GM21723 (cell line): Measurements from ENCODE around the gene STAC.
"Not testable (repeated sequence)": the region's sequence is repeated elsewhere in the genome, so short reads cannot be mapped to it uniquely, and the experiment has no call there.

ENCODE experiments used
- ATAC-seq: cut with Tn5 transposase; IDR thresholded peaks from one replicate; pipeline ENCODE4 v1.9.1; 2021; ENCODE audit warnings: mild to moderate bottlenecking, moderate library complexity; ENCODE audit not compliant: unreplicated experiment

Gene STAC

DNA sequence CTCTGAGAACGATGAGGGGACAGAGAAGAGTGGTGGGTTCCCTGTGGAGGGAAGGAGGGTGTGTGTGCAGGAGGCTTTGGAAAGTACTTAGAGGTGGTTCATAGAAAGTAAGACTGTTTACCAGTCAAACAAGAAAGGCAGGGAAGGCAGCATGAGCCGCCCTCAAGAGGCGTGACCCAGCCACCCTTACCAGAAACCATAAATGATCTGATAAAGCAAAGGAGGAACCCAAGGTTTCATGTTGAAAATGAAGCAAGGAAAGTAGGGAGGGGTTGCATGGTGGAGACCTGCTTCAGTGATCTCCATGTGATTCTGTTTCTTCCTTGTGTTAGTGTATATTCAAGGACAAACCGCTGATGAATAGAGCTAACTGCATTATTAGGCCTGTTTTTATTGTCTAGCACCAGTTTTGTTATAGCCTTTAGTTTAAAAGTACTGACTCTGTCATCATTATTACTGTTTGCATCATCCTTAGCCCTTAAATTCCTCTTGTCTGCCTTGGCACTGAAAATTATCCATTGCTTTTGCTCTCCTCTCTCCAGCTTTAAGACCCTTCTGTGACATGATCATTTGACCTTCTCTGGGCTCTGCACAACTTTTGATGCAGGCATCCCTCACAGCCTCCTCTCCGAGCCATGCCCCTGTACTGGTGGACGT, 96.1 kb downstream of the STAC start:
- ATAC-seq: no peak

DNA sequence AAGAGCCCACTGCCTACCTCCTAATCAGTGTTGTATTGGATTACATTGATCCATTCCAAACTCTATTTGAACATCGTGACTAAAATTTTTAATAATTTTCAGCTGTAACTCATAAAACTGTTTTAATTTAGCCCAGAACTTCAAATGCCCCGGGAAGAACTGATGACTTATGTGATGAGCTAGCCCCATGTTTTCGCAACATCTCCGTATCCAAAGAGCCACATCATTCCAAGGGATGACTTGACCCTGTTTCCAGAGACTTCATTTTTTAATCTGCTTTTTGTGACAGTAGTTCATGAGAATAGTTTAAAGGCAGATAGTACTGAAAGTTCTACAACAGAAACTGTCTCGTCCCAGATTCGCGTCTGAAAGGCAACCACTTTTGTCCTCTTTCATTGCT, 97.4 kb downstream of the STAC start:
- no peak for ATAC-seq

DNA sequence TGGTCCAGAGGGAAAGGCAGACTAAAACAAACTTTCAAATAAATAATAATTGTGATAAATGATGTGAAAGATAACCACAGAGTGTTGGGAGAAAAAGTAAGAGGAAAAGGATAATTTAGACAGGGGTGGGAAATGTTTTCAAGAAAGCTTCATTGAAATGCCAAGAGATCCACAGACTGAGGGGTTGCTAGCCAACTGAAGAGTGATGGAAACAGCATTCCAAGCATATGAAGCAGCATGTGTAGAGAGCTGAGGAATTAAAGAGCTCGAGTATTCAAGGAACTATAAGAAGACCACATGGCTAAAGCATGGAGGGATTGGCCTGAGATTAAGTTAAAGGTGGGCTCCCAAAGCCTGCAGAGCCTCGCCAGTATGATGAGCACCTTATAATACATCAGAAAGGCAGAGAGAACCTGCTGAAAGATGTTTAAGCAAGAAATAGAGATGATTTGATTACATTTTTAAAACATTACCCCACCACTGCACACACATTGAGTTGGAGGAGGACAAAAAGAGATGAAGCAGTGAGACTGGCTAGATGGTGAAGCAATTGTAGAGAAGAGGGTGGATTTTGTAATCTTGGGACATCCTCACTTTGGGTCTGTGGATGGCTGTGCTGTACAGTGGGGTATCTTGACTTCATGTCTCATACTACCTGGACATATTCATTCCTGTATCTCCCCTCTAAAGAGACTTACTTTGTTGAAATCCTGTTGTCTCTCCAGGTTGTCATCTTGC, 100.8 kb downstream of the STAC start:
- ATAC-seq: no peak

DNA sequence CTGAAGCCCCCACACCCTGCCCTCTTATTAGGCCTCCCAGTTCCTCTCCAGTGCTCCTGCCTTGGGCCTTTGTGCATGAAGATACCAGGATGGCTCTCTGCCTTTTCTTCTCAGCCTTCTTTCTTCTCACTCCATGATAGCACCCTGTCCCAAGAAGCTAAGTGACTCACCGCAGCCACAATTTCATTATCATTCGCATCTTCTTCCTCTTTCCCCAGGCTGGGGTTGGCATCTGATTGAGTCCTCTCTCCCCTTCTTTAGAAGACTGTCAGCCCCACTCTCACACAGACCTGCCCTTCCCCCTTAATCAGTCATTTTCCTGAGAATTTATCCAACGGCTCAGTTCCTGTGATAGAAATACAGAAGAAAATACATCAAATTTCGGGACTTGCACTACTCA, 102.0 kb downstream of the STAC start:
- ATAC-seq: no peak

DNA sequence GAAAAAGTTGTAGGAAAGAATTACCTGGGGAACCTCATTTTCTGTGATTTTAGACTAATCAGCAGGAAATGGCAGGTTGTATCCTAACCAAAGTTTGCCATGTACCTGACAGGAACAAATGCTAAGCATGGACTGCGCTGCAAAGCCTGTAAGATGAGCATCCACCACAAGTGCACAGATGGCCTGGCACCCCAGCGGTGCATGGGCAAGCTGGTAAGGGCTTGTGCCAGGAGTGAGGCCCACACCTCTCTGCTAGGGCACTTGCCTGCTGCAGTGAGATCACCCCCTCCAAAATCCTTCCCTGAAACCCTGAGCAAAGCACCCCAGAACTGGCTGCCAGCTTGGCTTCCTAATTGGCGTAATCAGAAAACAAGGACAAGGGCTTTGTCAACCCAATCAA, 102.6 kb downstream of the STAC start:
- no peak for ATAC-seq

DNA sequence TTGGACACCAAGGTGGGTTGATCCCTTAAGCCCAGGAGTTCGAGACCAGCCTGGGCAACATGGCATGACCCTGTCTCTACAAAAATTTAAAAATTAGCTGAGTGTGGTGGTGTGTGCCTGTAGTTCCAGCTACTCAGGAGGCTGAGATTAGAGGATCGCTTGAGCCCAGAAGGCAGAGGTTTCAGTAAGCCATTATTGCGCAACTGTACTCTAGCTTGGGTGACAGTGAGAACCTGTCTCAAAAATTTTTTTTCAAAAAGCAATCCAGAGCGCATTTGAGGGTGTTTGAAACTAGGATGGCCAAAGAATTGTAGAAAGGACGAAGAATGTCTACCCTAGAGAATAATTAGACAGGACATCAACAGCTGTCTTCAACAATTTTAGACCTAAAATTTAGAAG, 103.4 kb downstream of the STAC start:
- ATAC-seq: no peak

DNA sequence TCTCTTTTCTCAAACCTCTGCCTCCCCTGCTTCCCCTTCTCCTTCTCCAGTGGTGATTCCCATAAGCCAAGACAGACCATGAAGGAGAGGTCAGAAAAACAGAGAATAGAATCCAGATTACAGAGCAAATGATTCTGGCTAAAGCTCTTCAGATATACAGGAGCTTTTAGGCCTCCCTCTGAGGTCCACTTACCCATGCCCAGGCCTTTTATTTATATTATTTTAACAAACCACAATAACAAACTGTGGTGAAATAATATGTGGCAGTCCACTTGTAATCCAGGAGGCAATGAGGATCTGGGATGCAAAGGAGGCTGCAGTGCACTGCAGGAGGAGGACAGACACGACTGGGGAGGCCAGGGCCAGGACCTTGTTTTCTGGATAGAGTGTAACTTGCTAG, 104.1 kb downstream of the STAC start:
- no peak for ATAC-seq

DNA sequence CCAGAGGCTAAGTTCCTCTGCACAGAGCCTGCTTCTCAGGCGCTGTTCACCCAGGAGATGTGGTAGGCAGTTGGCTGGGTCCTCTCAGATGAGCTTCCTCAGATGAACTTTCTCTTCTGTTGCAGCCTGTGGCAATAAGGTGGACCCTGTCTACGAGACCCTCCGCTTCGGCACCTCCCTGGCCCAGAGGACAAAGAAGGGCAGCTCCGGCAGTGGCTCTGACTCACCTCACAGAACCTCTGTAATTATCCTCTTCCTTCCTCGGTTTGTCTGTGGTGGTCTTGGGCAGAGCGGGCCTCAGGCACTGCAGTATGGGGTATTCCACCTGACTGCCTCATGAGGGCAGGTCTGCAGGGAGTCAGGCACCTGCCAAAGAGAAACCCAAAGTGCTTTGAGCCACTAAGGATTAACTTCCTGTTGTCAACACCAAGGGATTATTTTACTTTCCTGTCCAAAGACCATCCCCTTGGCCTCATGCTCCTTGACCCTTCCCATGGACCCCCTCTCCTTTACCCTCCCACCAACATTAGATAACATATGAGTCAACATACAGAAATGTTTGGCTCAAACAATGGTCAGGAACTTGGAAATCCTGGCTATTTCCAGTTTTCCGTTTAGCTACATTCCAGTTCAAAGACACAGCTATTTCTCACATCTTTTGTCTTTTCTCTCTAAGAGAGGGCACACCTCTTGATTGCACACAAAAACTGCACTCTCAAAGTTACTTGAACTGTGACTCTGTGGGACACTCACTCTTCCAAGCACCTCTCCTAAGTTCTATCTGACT, 105.9 kb downstream of the STAC start:
- ATAC-seq: no peak

DNA sequence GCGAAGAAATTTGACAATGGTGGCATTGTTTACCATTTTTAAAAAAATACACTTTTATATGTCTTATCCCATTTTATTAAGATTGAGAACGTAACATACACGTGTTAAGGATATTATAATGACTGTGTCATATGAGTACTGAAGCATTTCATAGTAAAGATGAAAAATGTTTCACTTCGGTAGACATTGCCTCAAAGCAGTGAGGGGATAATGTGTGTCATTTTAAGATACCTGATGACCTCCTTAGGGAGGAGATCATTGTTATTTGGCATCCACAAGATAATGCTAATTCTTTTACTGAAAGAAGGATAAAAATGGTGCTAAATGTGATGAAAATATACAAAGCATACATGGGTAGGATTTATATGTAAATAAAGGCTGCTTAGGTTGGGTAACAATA, 107.3 kb downstream of the STAC start:
- ATAC-seq: no peak

DNA sequence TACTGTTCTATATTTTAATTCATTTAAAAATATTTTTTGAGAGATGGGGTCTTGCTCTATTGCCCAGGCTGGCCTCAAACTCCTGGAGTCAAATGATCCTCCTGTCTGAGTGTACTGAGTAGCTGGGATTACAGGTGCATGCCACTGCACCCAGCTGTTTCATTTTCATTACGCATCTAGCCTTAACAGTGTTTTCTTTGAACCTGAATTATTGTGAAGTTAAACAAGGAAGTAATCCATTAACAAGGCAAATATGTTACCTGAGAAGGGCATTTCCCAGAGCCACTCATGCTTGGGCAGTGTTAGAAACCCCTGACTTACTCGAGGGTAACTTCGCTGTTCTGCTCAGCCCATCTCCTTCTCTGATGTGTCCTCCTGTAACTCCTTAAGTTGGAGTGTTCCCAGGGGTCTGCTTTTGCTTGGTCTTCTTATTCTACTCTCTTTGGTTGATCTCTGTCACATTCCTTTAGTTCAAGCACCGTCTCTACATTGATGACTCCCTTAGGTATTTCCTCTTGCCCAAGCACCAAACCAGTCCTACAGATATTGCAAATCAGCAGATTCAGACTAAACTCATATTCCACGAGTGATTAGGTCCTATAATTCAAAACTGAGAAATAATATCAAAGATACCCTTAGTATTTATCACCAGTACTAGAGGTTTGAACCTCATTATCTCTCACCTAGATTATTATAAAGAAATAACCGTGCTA, 107.9 kb downstream of the STAC start:
- no peak for ATAC-seq

DNA sequence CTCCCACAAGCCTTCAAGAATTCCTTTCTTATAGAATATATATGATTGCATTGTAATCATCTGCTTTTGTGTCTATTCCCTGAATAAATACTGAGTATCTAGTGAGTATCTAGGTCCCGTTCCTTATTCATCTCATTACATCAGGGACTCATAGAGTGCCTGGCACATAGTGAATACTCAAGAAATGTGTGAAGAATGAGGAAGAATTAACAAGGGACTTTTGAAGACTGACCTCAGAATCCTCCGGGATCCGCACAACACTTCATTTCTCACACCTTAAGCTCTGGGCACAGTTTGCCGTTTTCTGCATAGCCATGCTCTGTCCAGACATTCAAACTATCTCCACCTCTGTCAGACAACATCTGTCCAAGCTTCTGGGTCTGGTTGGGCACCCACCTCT, 108.8 kb downstream of the STAC start:
- no peak for ATAC-seq

DNA sequence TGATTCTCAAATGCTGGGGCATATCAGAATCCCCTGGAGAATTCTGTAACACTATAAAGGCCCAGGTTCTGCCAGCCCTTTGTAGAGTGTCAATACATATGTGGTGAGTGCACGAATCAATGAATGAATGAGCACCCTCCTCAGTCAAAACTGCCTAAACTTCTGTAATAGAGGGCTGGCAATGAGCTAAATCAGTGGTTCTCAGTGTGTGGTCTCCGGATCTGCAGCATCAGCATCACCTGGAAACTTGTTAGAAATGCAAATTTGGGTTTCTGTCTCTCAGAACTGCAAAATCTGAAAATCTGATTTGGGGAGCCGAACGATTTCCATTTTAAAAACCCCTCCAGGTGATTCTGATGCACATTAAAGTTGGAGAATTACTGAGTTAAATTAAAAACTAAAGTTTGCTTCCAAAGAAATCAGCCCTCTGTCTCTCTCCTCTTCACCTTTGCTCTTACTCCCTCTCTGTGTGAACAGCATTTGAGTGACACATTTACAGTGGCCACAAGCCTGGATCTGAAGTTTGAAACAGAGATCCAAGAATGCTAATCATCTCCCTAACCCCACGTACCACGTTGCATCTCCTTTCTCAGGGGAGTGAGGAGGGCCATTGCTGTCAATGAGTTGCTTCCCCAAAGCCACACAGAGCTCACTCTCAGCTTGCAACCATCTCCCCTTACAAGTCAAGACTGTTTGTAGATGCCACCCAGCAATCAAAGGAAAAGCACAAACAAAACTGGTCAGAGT, 109.5 kb downstream of the STAC start:
- no peak for ATAC-seq

DNA sequence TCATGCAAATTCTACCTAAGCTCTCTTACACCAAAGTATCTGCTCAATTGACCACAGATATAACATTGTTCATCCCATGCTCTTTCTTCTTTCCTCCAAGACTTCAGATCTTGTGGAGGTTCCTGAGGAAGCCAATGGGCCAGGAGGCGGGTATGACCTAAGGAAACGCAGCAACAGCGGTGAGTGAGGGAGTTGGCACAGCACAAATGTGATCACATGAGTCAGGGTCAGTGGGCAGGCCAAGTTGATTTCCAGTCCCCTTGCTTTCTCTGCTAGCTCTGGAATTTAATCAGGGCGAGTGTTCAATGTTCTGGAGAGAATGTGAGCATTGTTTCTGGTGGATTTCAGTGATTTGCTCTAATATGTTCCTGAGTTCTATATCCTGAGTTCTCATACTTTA, 112.7 kb downstream of the STAC start:
- ATAC-seq: no peak

DNA sequence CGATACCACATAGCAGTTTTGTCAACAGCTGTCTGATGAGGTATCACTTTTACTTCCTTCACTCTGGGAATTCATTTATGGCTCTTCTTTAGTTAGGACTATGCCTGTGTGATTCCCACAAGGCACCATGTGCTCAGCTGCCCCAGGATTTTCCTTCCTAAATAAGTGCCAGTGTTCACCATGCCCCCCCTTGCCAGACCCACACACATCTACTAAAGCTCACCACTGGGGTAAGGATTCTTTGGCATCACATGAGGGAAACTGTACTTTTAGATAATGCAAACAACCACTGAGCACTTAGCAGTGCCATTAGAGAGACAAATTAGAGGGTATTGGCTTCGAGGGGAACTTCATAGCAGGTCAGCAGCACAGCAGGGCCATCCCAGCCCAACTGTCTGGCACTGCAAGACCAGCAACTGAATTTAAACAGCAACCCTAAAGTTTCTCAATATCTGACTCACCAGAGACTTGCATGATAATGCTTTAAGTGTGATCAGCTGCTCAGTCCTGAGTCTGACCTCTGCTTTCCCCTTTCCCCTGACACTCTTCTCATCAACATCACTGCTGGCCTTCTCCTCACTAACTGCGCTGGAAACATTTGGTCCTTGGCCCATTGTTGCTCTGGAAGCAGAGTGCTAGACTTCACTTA, 114.3 kb downstream of the STAC start:
- no peak for ATAC-seq

DNA sequence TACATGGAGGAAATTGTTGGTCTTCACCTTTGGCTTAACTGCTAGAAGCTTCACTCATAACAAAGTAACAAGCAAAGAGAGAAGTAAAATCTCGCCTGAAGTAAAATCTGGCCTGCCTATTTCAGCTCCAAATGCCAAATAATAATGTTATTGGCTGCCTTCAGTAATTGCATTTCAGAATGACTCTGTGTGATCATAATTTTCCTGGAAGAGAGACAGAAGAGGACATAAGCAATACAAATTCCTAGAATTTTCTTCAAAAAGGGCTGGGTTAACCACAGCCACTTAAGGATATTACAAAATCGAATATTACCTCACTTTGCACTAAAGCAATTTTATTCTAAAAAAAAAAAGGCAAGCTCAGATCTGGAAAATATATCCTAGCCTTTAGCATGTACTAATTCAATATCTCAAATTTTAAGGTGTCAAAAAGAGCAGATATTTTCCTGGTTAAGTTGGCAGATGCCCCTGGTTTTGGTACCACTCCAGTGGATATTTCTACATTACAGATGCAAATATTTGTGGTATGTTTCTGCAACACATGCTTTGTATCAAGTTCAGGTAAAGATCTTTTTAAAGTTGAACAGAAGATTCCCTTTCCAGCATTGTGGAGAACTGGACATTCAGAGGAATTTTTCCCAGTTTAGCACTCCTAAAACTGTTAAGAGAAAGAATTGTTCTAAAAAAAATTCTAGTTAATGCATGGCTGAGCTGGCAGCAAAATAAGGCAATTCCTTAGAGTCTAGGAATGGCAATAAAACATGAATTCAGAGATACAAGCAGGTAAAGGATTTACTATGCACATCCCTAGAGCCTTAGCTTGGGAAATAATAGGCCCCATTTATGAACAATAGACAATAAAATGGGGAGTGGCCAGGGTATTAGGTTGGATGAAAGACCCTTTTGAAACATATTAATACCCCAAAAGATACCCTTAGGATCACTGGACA, 116.7 kb downstream of the STAC start:
- ATAC-seq: no peak

DNA sequence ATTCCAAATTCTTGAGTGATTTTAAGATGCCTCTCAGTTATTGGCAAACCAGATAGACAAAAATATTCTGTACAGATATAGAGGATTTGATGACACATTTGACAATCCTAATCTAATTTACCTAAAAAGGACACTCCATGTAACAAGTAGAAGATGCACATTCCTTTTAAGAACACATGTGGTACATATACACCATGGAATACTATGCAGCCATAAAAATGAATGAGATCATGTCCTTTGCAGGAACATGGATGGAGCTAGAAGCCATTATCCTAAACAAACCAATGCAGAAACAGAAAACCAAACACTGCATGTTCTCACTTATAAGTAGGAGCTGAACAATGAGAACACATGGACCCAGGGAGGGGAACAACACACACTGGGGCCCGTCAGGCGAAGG, 119.7 kb downstream of the STAC start:
- ATAC-seq: not testable (repeated sequence)

DNA sequence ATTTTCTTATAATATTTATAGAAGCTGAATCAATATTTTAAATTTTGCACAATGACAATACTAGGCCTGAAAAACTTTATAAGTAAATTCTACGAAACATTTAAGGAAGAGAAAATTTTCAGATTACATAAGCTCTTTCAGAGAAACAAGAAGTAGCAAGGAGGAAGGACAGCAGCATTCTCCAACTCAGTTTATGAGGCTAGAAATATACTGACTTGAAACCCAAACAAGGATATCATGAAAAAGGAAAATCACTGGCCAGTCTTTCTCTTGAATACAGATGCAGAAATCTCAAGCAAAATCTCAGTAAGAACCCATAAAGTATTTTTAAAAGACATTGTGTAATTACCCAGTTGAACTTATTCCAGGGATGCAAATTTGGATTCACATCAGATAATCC, 121.3 kb downstream of the STAC start:
- ATAC-seq: no peak

DNA sequence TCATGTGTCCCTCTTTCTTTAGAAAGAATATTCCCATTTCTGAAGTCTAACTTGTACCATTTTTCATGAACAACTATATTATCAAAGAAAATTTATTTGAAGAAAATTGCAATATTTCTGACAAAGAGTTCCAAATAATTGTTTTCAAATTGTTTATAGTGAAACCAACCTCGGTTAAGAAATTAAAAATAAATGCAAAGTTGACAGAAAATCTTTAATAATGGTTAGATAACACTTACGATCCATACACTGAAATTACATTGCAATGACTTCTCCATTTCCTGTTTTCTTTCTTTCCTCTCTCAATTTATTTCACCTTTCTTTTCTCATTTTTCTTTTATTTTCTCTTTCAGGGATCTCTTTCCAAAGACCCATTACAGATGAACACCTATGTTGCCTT, 125.1 kb downstream of the STAC start:
- ATAC-seq: no peak
